Kidney (tissue), 14 donors: ENCODE measurements around the gene DGKG. TPM values are rescaled to one million over a fixed set of nuclear protein-coding genes. Genes with fewer than 3 reads are reported as not detected.

Source experiments
- DNase-seq, 5 donors: peaks; one replicate each; pipeline ENCODE4 v3.0.0-alpha.2; 2013 to 2020
- FAIRE-seq: peaks from 2 replicates; lab custom pipeline; 2012; peaks lifted over from hg19 to GRCh38; lab: Jason Lieb, UNC
- H3K27ac ChIP-seq, 2 donors: one replicate each; pipeline ENCODE4 v1.7.0; 2013; ENCODE audit warnings: low read depth in 2 of 2, low read length in 2 of 2, inconsistent platforms in 1 of 2
- H3K27me3 ChIP-seq: one replicate; pipeline ENCODE4 v1.7.1; 2013; ENCODE audit warnings: low read length, inconsistent platforms; ENCODE audit not compliant: control insufficient read depth, insufficient read depth
- H3K36me3 ChIP-seq, 3 donors: one replicate each; pipeline versions ENCODE4 v1.7.0 to v1.7.1; 2013; ENCODE audit warnings: low read length in 3 of 3, control low read depth in 1 of 3, inconsistent platforms in 1 of 3; ENCODE audit not compliant: insufficient read depth in 3 of 3, control insufficient read depth in 2 of 3
- H3K4me1 ChIP-seq, 3 donors: one replicate each; pipeline versions ENCODE4 v1.7.0 to v1.7.1; 2013; ENCODE audit warnings: low read length in 3 of 3, inconsistent platforms in 1 of 3, low read depth in 1 of 3; ENCODE audit not compliant: control insufficient read depth in 2 of 3, insufficient read depth in 2 of 3
- H3K4me3 ChIP-seq, 3 donors: one replicate each; pipeline versions ENCODE4 v1.7.0 to v1.8.1; 2013; ENCODE audit warnings: low read length in 3 of 3, control low read depth in 1 of 3, inconsistent platforms in 1 of 3
- H3K9ac ChIP-seq, 3 donors: one replicate each; pipeline versions ENCODE4 v1.7.0 to v1.7.1; 2013; ENCODE audit warnings: low read length in 3 of 3, control low read depth in 1 of 3, inconsistent platforms in 1 of 3
- H3K9me3 ChIP-seq, 3 donors: one replicate each; pipeline versions ENCODE4 v1.7.0 to v1.7.1; 2013; ENCODE audit warnings: low read length in 3 of 3, control low read depth in 1 of 3, inconsistent platforms in 1 of 3; ENCODE audit not compliant: control insufficient read depth in 2 of 3, insufficient read depth in 1 of 3
- CTCF ChIP-seq: IDR thresholded peaks from 3 replicates; pipeline ENCODE4 v1.5.1; 2012; ENCODE audit warnings: mild to moderate bottlenecking, moderate library complexity, borderline replicate concordance; ENCODE audit not compliant: insufficient read depth; ENCODE audit errors: extremely low read depth
- intact Hi-C: fragments of 100-400 bp; cut with DNase I; formaldehyde crosslinking; loops from one replicate; pipeline ENCODE4 v1.11.1; 2022
- polyA plus RNA-seq: library from polyadenylated mRNA; stranded (reverse); fragments of 350-450 nt; fragmentation: Illumina TruSeq; extraction: RNeasy Lipid Tissue Mini Kit (QIAGEN cat#74804); gene quantifications from one replicate; pipeline ENCODE4 v1.2.3, GENCODE V29; 2014; ENCODE audit warnings: low read depth, low replicate concordance; ENCODE audit not compliant: insufficient read depth
- total RNA-seq: library from RNA; stranded (reverse); fragmentation: NEBNext Ultra II Directional; extraction: Animal tissue kit (Norgen Biotek cat#: 25700); gene quantifications from one replicate; pipeline ENCODE4 v1.2.1, GENCODE V29; 2021
- donor health status: control.
- donor health status: control.
- donor health status: control.
- donor health status: control.
- donor health status: control.
- donor health status: DM: yes; HTN: yes; CAD: no.
- donor health status: Normal renal cell carcinoma (clear cell type).

The DGKG gene
- total and polyA plus RNA-seq, 2 donors from 2014 or later = 0.95 to 11.4 TPM

- H3K27ac ChIP-seq = no peak overlapping the region
- FAIRE-seq = no peak
- H3K4me3 ChIP-seq = no peak overlapping the region
- DNase-seq = no peak
- no peak for TF ChIP-seq CTCF
- no peak overlapping the region for H3K9ac ChIP-seq
- H3K27me3 ChIP-seq = no peaks in the 10 kb centered on the region
- H3K4me1 ChIP-seq = no peaks in the 10 kb centered on the region
- intact Hi-C loops = no loop called here
- no peaks in the 10 kb centered on the region for H3K9me3 ChIP-seq
- no peaks in the 10 kb centered on the region for H3K36me3 ChIP-seq
These were observed 234.6 kb downstream of the DGKG start for GRCh38 chr3:186127463-186127862.

GRCh38 chr3:186125118-186125517 lies 236.9 kb downstream of the DGKG start:
- Histone ChIP-seq H3K4me1 (peaks cover 0 to 3% (median 0%) of the 10 kb centered on the region in 3 donors), H3K27ac (no peak overlapping the region), H3K27me3 (no peaks in the 10 kb centered on the region), H3K36me3 (no peaks in the 10 kb centered on the region), H3K9me3 (no peaks in the 10 kb centered on the region), H3K9ac (no peak overlapping the region), H3K4me3 (no peak overlapping the region)
- no peak for TF ChIP-seq CTCF
- intact Hi-C loops = no loop called here
- DNase-seq = no peak
- no peak for FAIRE-seq

GRCh38 chr3:186124592-186124991 lies 237.4 kb downstream of the DGKG start:
- H3K36me3 ChIP-seq = no peaks in the 10 kb centered on the region
- FAIRE-seq = no peak
- no peaks in the 10 kb centered on the region for H3K27me3 ChIP-seq
- no peak overlapping the region for H3K27ac ChIP-seq
- H3K9ac ChIP-seq = no peak overlapping the region
- H3K9me3 ChIP-seq = no peaks in the 10 kb centered on the region
- H3K4me1 ChIP-seq = peaks cover 0 to 3% (median 0%) of the 10 kb centered on the region in 3 donors
- no peak for TF ChIP-seq CTCF
- intact Hi-C loops = no loop called here
- no peak overlapping the region for H3K4me3 ChIP-seq
- peak in 2 of 5 donors; percentile 36 to 37 for DNase-seq

GRCh38 chr3:186123012-186123411 lies 239.0 kb downstream of the DGKG start:
- peaks cover 0 to 3% (median 0%) of the 10 kb centered on the region in 3 donors for H3K4me1 ChIP-seq
- no peak for DNase-seq
- no peak for FAIRE-seq
- no peak overlapping the region for H3K9ac ChIP-seq
- H3K27ac ChIP-seq = no peak overlapping the region
- H3K36me3 ChIP-seq = no peaks in the 10 kb centered on the region
- TF ChIP-seq CTCF = no peak
- no peaks in the 10 kb centered on the region for H3K9me3 ChIP-seq
- intact Hi-C loops = no loop called here
- H3K4me3 ChIP-seq = no peak overlapping the region
- H3K27me3 ChIP-seq = no peaks in the 10 kb centered on the region
